A549 (cell line): ENCODE data around the gene BSCL2. TPM values are rescaled to one million over a fixed set of nuclear protein-coding genes. Genes with fewer than 3 reads are reported as not detected.

Experiments used
- ATAC-seq, 2 experiments: fragments of 200-7000 bp in 1 of 2; fragments of >200 bp in 1 of 2; cut with Nextera tagmentation in 1 of 2; cut with Tn5 transposase in 1 of 2; 3 replicates each; pipeline versions ENCODE4 v1.8.0 to v1.9.1; 2018 to 2020; ENCODE audit warnings: mild to moderate bottlenecking in 1 of 2, moderate library complexity in 1 of 2
- CTCF ChIA-PET: fragments of 300-600 bp; sonication (Branson Sonifier 250); formaldehyde crosslinking; extraction: SDS; loops from one replicate; lab custom pipeline; 2021; ENCODE audit warnings: antibody characterized with exemption, inconsistent platforms; lab: Yijun Ruan, JAX
- POLR2A ChIA-PET: fragments of 350-600 bp; formaldehyde crosslinking; extraction: SDS; loops from one replicate; lab custom pipeline; 2021; ENCODE audit warnings: antibody characterized with exemption, inconsistent platforms; lab: Yijun Ruan, JAX
- DNase-seq, 2 experiments: peaks; one replicate each; pipeline versions ENCODE4 v3.0.0 to v3.0.0-alpha.2; 2011 to 2016; ENCODE audit warnings: low read depth in 1 of 2, low spot score in 1 of 2
- FAIRE-seq: peaks from 2 replicates; lab custom pipeline; 2011; peaks lifted over from hg19 to GRCh38; lab: Jason Lieb, UNC
- H3K27ac ChIP-seq, 2 experiments: fragments of >200 bp; sonication (Bioruptor Twin); formaldehyde crosslinking; 3 replicates each; pipeline ENCODE4 v1.5.1; 2016 to 2017
- H3K4me1 ChIP-seq: fragments of >200 bp; sonication (Bioruptor Twin); formaldehyde crosslinking; 3 replicates; pipeline ENCODE4 v1.6.1; 2016
- H3K4me2 ChIP-seq: fragments of >200 bp; sonication (Bioruptor Twin); formaldehyde crosslinking; 3 replicates; pipeline ENCODE4 v1.6.1; 2016
- H3K4me3 ChIP-seq: fragments of >200 bp; sonication (Bioruptor Twin); formaldehyde crosslinking; 3 replicates; pipeline ENCODE4 v1.5.1; 2016
- H3K9me3 ChIP-seq: fragments of >200 bp; sonication (Bioruptor Twin); formaldehyde crosslinking; 3 replicates; pipeline ENCODE4 v1.6.1; 2016
- CTCF ChIP-seq: fragments of >200 bp; sonication (Bioruptor Twin); formaldehyde crosslinking; IDR thresholded peaks from 3 replicates; pipeline ENCODE4 v1.5.1; 2016
- E2F6 ChIP-seq: IDR thresholded peaks from 2 replicates; pipeline ENCODE4 v1.6.1; 2012; ENCODE audit warnings: low read depth, borderline replicate concordance
- EHMT2 ChIP-seq: fragments of 200-600 bp; sonication (generic); IDR thresholded peaks from 2 replicates; pipeline ENCODE4 v1.6.1; 2016; ENCODE audit warnings: antibody characterized with exemption, low read depth, mild to moderate bottlenecking, moderate library complexity
- HDAC2 ChIP-seq: fragments of 200-600 bp; sonication (generic); IDR thresholded peaks from 2 replicates; pipeline ENCODE4 v1.6.1; 2016
- HEYL ChIP-seq: fragments of 250-450 bp; sonication (Bioruptor Pico); IDR thresholded peaks from 2 replicates; pipeline ENCODE4 v1.8.0; 2021; ENCODE audit warnings: mild to moderate bottlenecking, moderate library complexity
- HMGXB4 ChIP-seq: fragments of 250-450 bp; sonication (Bioruptor Pico); IDR thresholded peaks from 2 replicates; pipeline ENCODE4 v1.5.0; 2021; ENCODE audit warnings: mild to moderate bottlenecking, moderate library complexity, borderline replicate concordance
- HOXB5 ChIP-seq: fragments of 250-450 bp; sonication (Bioruptor Pico); IDR thresholded peaks from 2 replicates; pipeline ENCODE4 v1.5.0; 2020; ENCODE audit warnings: mild to moderate bottlenecking, moderate library complexity
- KDM1A ChIP-seq: fragments of 200-600 bp; sonication (generic); IDR thresholded peaks from 2 replicates; pipeline ENCODE4 v1.6.1; 2016; ENCODE audit warnings: low read depth, mild to moderate bottlenecking
- MYC ChIP-seq: IDR thresholded peaks from 2 replicates; pipeline ENCODE4 v1.6.1; 2012; ENCODE audit warnings: mild to moderate bottlenecking, inconsistent platforms, low read length, improper control_type of control experiment, borderline replicate concordance
- NPAS2 ChIP-seq: fragments of 250-450 bp; sonication (Bioruptor Pico); IDR thresholded peaks from 2 replicates; pipeline ENCODE4 v1.8.0; 2022; ENCODE audit warnings: mild to moderate bottlenecking, moderate library complexity, borderline replicate concordance
- POLR2A ChIP-seq: IDR thresholded peaks from 2 replicates; pipeline ENCODE4 v1.6.1; 2012; ENCODE audit warnings: mild to moderate bottlenecking, low read length
- REST ChIP-seq: fragments of 200-600 bp; sonication (generic); IDR thresholded peaks from 2 replicates; pipeline ENCODE4 v1.6.1; 2016; ENCODE audit warnings: antibody characterized with exemption, mild to moderate bottlenecking, moderate library complexity
- TP53 ChIP-seq: fragments of 250-450 bp; sonication (Bioruptor Pico); IDR thresholded peaks from 2 replicates; pipeline ENCODE4 v1.5.0; 2021; ENCODE audit warnings: mild to moderate bottlenecking, moderate library complexity
- WGBS: methylation state at CpG from one replicate; pipeline ENCODE4 v1.1.6; 2017; ENCODE audit errors: missing lambda C conversion rate; 5-methylcytosine and 5-hydroxymethylcytosine counted together
- polyA minus RNA-seq: library from RNA; depleted of rRNA, polyadenylated mRNA; stranded (reverse); fragments of >200 nt; gene quantifications from 2 replicates; pipeline ENCODE4 v1.2.3, GENCODE V29; 2011; rRNA and poly(A)+ RNA removed
- polyA plus RNA-seq, 4 experiments: library from polyadenylated mRNA; depleted of rRNA in 3 of 4; stranded (reverse); fragments of >200 nt; fragmentation: RNase III in 1 of 4; extraction: RNeasy Plus Mini Kit Qiagen cat#74134 plus additional on column Dnase treatment in 1 of 4; gene quantifications; 2 replicates in 3 of 4; 3 replicates in 1 of 4; pipeline ENCODE4 v1.2.3, GENCODE V29; 2011 to 2017

The BSCL2 gene
- polyA plus RNA-seq (2011; rRNA removed) (63.9 and 101 TPM in 2 replicates), polyA plus RNA-seq (2017; fragmentation: RNase III; extraction: RNeasy Plus Mini Kit Qiagen cat#74134 plus additional on column Dnase treatment) (63.0 to 72.4 TPM (median 64.5 TPM) in 3 replicates), polyA minus RNA-seq (98.1 and 142 TPM in 2 replicates)
- polyA plus RNA-seq (2012; cell fraction: cytosol; rRNA removed), result 97.9 and 118 TPM in 2 replicates
- 127 and 182 TPM in 2 replicates for polyA plus RNA-seq (2012; cell fraction: nucleus; rRNA removed)

- peak within 1 kb of the TSS; percentile 89 for H3K4me2 ChIP-seq
- TF ChIP-seq EHMT2, result no peak
- TF ChIP-seq MYC, result no peak
- no peak for TF ChIP-seq REST
- TF ChIP-seq KDM1A, result no peak
- no peak for TF ChIP-seq POLR2A
- no peak for TF ChIP-seq TP53 (CRISPR knock-in tag)
- no peak for TF ChIP-seq HOXB5 (CRISPR knock-in tag)
- no peak for TF ChIP-seq NPAS2 (CRISPR knock-in tag)
- no peak for TF ChIP-seq HEYL (CRISPR knock-in tag)
- TF ChIP-seq, all 56 proteins: peak for 0
- ATAC-seq (no peak), DNase-seq (peak in 1 of 2 experiments; percentile 39), FAIRE-seq (no peak)
- ChIA-PET CTCF (interaction anchor here (0.7 to 5.3 kb wide), 10 partner anchors 7 to 333 kb away, joined by 3 to 37 read pairs (median 4); partner anchors contain the start of genes HNRNPUL2, LBHD1, TTC9C and UQCC3), POLR2A (interaction anchor here (6.1 kb wide), 1 partner anchor 20 kb away, joined by 64 read pairs; the partner anchor contains the start of genes HNRNPUL2 and TTC9C)
- Histone ChIP-seq H3K27ac (peak within 1 kb of the TSS; percentile 55 to 92; a peak in 5 of 6 replicates), H3K4me3 (peak within 1 kb of the TSS; percentile 69), H3K9me3 (no peaks in the 10 kb centered on the region), H3K4me1 (peaks cover 30% of the 10 kb centered on the region)
- WGBS, result 89% methylated on average over 9 of the region's 10 CpGs
Observed at GRCh38 chr11:62707277-62707861, at the start of gene BSCL2, which contains the start of gene GNG3. BSCL2 (minus strand) TSS chr11:62707424; CDS start chr11:62707195, 229 bp downstream. GNG3 (plus strand) TSS chr11:62707676; CDS start chr11:62708296, 620 bp downstream.

- no peak for DNase-seq
- TF ChIP-seq HMGXB4 (CRISPR knock-in tag) (no peak), E2F6 (no peak), HDAC2 (no peak), CTCF (no peak)
- H3K4me2 ChIP-seq, result peak overlapping the region; percentile 91
- H3K27ac ChIP-seq, result no peak overlapping the region
- WGBS, result 87% methylated on average over 10 of the region's 10 CpGs
- no peak for ATAC-seq
- ChIA-PET CTCF (interaction anchor here (1.2 to 1.8 kb wide), 2 partner anchors 14 to 31 kb away, joined by 5 to 6 read pairs; no protein-coding TSS in a partner anchor), POLR2A (interaction anchor here (1.5 to 3.0 kb wide), 3 partner anchors 15 to 85 kb away, joined by 7 to 63 read pairs (median 34); partner anchors contain the start of genes HNRNPUL2, TAF6L and WDR74)
- FAIRE-seq, result no peak
- H3K9me3 ChIP-seq, result no peaks in the 10 kb centered on the region
- 0 out of 3 replicates have a peak overlapping the region, but pooled peaks have one; percentile 55 for H3K4me3 ChIP-seq
- peaks cover 11% of the 10 kb centered on the region; the same call in 1 of the 3 replicates for H3K4me1 ChIP-seq
Observed at GRCh38 chr11:62755086-62755615, 47.9 kb upstream of the BSCL2 start.
